ENCODE measurements around the gene BLM. TPM values are rescaled to one million over a fixed set of nuclear protein-coding genes. Genes with fewer than 3 reads are reported as not detected.
"Not testable (repeated sequence)": the region's sequence is repeated elsewhere in the genome, so short reads cannot be mapped to it uniquely, and the experiment has no call there.

Gene BLM
- total RNA-seq, 2 experiments from 2014 or later, result 46.4 to 47.1 TPM

GRCh38 chr15:90689326-90689961 is 27.7 kb upstream of the BLM start:
- CTCF ChIA-PET, result interaction anchor here (1.9 kb wide), 1 partner anchor 41 kb away, joined by 8 read pairs; no protein-coding TSS in a partner anchor
- POLR2A ChIA-PET, result not testable (repeated sequence)

DNA sequence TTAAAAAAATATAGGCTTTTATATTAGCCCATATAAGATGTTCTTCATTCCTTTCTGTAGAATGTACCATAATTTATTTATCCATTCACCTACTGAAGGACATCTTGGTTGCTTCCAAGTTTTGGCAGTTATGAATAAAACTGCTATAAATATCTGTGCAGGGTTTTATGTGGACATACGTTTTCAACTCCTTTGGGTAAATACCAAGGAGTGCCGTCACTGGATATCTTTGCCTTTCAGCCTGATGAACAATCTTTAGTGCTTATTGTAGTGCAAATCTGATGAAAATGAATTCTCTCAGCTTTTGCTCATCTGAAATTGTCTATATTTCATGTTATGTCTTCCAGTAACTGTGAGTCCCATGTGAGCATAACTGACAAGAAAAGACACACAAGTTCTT is 26.6 kb upstream of the BLM start:
- POLR2A ChIA-PET, result no interaction called here
- CTCF ChIA-PET, result no interaction called here

- POLR2A ChIA-PET, result no interaction called here
- CTCF ChIA-PET, result no interaction called here
These were observed 25.8 kb upstream of the BLM start for GRCh38 chr15:90691369-90691768.

DNA sequence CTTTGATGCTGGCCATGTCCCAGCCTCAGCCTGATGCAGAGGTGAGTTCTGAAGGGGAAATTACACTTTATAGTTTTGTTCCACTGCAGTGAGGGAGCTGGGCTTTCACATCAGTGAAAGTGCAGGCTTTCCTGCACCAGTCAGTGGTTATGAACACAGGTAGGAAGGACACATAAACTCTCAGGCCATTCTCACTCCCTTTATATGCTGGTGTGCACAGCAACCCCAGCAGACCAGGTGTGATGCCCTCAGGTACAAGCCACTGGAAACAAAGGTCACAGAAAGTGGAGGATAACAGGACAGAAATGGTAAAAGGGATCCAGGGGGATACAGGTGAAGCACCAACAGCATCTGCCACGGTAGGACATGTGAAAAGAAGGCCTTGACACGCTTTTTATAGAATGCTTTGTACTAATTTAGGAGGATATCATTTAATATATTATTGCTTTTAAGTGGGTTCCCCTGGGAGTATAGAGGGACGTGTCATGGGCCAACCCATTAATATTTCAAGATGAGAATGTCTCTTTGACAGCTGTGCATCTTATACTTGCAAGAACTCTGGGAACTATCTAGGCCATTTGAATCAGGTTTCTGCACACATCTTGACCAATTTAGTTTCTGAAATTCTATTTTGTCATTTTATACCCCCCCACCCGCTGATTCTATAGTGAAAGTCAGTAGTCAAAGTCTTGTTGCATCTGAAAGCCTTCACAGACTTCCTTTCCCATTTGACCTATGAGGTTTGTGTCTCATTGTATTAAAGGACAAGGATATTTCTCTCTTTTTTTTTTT is 25.0 kb upstream of the BLM start:
- POLR2A ChIA-PET, result no interaction called here
- CTCF ChIA-PET, result no interaction called here

GRCh38 chr15:90694987-90695386 is 22.2 kb upstream of the BLM start:
- CTCF ChIA-PET, result interaction anchor here (1.1 kb wide), 1 partner anchor 47 kb away, joined by 4 read pairs; no protein-coding TSS in a partner anchor
- POLR2A ChIA-PET, result no interaction called here

- CTCF ChIA-PET, result interaction anchor here (1.5 kb wide), 1 partner anchor 49 kb away, joined by 6 read pairs; no protein-coding TSS in a partner anchor
- POLR2A ChIA-PET, result no interaction called here
These were observed 20.0 kb upstream of the BLM start for GRCh38 chr15:90697175-90697574.

- CTCF ChIA-PET, result interaction anchor here (0.7 kb wide), 1 partner anchor 203 kb away, joined by 4 read pairs; no protein-coding TSS in a partner anchor
- POLR2A ChIA-PET, result interaction anchor here (0.7 kb wide), 1 partner anchor 131 kb away, joined by 5 read pairs; no protein-coding TSS in a partner anchor
These were observed 18.5 kb upstream of the BLM start for GRCh38 chr15:90698629-90699028.

DNA sequence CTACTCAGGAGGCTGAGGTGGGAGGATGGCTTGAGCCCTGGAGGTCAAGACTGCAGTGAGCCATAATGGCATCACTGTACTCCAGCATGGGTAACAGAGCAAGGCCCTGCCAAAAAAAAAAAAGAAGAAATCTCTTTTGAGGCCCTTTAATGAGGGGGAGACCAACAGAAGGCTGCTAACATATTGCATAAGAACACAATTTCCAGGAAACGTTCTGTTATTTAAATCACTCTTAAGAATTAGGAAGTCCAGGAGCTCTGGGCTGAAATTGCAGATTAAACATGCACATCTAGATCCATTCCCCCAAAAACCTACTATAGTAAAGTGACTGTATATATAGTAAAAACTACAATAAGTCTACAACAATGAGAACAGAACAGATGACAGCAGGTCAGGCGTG is 16.1 kb upstream of the BLM start:
- POLR2A ChIA-PET, result no interaction called here
- CTCF ChIA-PET, result interaction anchor here (0.8 to 1.2 kb wide), 2 partner anchors 184 to 381 kb away, joined by 3 read pairs; no protein-coding TSS in a partner anchor

DNA sequence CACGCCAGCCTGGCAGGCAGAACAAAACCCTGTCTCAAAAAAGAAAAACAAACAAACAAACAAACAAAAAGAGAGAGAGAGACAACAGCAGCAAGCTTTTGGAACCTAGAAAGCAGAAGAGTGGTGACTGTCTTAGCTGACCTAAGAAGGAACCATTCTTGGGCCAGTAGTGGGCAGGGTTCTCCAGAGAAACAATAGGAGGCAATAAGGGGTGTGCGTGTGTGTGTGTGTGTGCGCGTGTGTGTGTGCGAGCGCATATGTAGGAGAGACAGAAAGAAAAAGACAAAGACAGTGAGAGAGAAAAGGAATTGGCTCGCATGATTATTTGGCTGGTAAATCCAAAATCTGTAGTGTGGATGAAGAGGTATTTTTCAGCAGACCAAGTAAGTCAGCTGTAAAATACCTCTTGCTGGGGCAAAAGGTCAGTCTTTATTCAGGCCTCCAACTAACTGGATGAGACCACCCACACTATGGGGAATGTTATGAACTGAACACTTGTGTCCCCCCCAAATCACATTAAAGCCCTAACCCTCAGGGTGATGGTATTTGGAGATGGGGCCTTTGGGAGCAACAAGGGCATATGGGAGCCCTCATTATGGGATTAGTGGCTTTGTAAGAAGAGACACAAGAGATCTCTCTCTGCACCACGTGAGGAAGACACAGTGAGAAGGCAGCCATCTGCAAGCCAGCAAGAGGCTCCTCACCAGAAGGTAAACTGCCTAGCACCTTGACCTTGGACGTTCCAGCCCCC is 15.1 kb upstream of the BLM start:
- ChIA-PET POLR2A (no interaction called here), CTCF (no interaction called here)

GRCh38 chr15:90703455-90703854 is 13.7 kb upstream of the BLM start:
- CTCF ChIA-PET, result no interaction called here
- POLR2A ChIA-PET, result no interaction called here

DNA sequence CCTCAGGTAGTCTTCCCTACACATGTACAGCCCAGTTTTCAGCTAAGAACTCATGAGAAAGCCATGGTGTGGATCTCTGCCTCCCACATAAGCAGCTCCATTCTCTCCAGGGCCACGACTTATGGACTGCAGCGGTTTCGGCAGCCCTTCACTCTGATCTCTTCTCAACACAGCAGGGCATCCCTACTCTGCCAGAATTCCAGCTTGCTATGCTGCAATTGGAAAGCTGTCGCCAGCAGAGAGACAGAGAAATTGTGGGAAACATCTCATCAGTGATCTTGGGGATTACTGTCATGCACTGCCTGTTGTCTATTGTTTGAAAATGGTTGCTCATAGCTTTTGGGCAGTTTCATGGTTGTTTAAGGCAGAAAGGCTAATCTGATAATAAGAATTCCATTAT is 11.9 kb upstream of the BLM start:
- ChIA-PET CTCF (no interaction called here), POLR2A (no interaction called here)

GRCh38 chr15:90706394-90707327 is 10.5 kb upstream of the BLM start:
- ChIA-PET CTCF (no interaction called here), POLR2A (no interaction called here)

- ChIA-PET POLR2A (no interaction called here), CTCF (no interaction called here)
These were observed 9.7 kb upstream of the BLM start for GRCh38 chr15:90707489-90707888.

DNA sequence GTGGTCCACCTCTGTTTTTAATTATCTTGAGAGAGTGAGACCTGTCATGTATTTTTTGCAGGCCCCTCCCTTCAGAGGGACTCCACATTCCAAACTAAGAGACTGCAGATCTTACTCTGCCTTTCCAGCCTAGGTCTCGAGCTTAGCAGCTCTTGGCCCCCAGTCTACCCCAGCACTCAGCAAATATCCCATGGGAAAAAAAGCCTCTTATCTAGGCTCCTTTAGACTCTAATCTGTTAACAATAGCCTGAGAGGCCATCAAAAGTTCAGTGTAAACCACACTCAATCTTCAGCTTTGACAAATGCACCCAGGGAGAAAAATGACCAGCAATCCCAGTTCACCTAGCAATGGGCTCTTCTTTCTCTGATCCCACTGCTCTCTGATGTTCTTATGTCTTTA is 8.6 kb upstream of the BLM start:
- ChIA-PET POLR2A (no interaction called here), CTCF (interaction anchor here (1.0 kb wide), 1 partner anchor 60 kb away, joined by 3 read pairs; no protein-coding TSS in a partner anchor)

- POLR2A ChIA-PET, result no interaction called here
- CTCF ChIA-PET, result no interaction called here
These were observed 7.9 kb upstream of the BLM start for GRCh38 chr15:90709278-90709677.

DNA sequence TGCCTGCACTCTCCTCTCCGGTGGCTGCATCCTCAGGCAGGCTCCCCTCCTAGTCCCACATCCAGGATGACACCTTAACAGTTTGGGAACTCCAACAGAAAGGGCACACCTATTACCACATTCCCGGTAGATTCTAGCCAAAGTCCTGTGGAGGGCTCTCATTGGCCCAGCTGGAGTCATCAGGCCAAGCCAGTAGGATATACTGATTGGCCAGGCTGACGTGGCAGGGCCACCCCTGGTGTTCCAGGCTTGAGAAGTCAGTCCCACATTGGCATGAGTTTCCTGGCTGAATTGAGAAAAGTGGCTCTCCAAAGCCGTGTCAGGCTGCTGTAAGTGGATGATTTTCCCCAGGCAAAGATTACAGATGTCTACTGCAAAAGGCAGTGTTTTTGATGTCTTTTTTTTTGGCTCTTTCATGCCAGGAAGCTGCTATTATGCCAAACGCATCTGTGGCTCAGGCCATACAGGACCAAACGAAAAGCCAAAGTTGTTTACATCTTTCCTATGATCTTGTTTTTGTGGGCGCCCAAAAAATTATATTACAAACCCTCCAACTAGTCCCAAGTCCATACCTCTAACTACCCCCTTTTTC is 6.6 kb upstream of the BLM start:
- ChIA-PET CTCF (no interaction called here), POLR2A (no interaction called here)

GRCh38 chr15:90711418-90711824 is 5.7 kb upstream of the BLM start:
- CTCF ChIA-PET, result no interaction called here

DNA sequence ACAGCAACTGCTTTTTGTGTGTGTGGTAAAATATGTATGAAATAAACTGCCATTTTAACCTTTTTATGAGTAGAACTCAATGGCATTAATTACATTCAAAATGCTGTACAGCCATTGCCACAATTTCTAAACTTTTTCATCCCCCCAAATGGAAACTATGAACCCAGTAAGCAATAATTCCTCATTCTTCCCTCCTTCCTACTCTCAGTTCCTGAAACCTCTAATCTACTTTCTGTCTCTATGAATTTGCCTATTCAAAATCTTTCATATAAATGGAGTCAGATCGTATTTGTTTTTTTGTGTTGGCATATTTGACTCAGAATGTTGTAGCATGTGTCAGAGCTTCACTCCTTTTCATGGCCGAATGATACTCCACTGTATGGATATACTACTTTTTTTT is 5.3 kb upstream of the BLM start:
- CTCF ChIA-PET, result interaction anchor here (0.7 kb wide), 1 partner anchor 170 kb away, joined by 3 read pairs; no protein-coding TSS in a partner anchor
- POLR2A ChIA-PET, result interaction anchor here (0.6 to 0.7 kb wide), 2 partner anchors 173 kb away, joined by 5 to 8 read pairs; no protein-coding TSS in a partner anchor

More at GRCh38 chr15:90711418-90711824, 5.7 kb upstream of the BLM start:
- POLR2A ChIA-PET, result interaction anchor here (0.6 kb wide), 1 partner anchor 173 kb away, joined by 5 read pairs; no protein-coding TSS in a partner anchor

- ChIA-PET POLR2A (no interaction called here), CTCF (interaction anchor here (0.6 to 0.7 kb wide), 2 partner anchors 34 to 47 kb away, joined by 3 read pairs; no protein-coding TSS in a partner anchor)
These were observed 4.1 kb upstream of the BLM start for GRCh38 chr15:90713081-90713480.

Data from activated CD8-positive, alpha-beta memory T cell treated with anti-CD3 and anti-CD28 coated beads for 36 hours (primary cell).